HG02840 (cell line): ENCODE data around the gene SELENOS.

Experiments
- ATAC-seq: cut with Tn5 transposase; IDR thresholded peaks from one replicate; pipeline ENCODE4 v1.9.1; 2021; ENCODE audit warnings: mild to moderate bottlenecking, moderate library complexity, moderate number of reproducible peaks; ENCODE audit not compliant: unreplicated experiment, low FRiP score

Gene SELENOS

DNA sequence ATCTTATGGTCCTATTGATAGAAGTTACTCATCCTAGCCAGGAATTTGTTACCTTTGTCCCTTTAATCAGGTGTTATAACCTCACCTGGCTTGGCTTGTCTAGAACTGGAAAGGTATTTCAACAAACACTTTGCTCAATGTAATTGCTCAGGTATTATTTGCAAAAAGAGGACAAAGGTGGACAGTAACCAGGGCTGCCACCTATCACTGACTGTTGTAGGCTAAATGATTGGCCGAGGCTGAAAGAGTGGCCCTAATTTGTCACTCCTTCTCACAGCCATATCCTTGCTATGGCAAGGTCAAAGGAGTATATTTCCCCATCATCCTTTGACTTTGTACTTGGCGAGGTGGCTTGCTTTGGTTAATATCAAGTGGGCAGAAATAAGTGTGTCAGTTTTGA is 2.7 kb upstream of the SELENOS start:
- ATAC-seq: no peak

DNA sequence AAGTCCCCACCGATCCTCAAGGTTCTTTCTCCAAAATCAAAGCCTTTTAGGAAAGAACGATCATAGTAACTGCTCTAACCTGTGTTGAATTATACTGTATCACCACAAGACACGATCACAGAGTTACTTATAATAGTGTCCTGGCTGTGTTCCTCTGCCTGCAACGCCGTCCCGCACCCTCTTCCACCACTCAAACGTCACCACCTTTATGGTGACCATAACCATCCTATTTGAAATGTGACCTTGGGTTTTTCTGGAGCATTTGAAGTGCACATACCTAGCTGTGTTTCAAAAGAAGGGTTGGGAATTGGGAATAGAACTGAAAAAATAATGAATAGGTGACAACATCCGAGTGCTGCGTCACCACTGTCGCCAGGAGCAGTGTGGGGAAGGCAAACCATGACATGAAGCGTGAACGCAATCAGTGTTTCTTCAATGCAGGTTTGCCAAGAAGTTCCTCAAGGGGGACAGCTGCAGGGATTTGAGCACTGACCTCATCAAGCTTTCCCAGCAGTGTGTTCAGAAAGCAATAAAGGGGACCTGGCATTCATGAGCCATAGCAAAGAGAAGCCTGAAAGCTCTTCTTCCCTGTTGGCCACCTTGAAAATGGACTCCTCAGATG is 769 bp upstream of the SELENOS start:
- ATAC-seq: no peak

DNA sequence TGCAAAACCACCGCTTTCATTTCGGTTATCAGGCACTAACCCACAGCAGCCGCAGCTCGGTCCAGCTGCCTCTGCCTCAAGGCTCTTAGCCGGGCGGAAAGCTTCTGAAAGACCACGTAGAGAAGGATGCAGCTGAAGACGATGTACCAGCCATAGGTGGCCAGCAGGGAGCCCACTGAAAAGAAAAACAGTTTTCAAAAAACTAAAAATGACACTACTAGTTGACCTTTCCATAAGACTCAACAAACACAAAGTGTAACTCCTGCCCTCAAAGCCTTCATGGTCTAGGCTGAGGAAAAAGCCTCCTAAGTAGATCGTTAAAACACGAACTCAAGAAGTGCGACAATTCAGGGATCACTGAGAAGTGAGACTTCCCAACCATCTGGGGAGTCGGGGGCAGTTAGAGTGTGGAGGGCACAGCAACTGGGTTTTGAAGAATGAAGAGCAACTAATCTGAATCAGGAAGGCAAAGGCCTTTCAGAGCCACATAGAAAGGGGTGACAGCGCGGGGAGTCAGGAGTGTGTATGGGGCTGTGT is 716 bp downstream of the SELENOS start:
- peak; percentile 32 for ATAC-seq

DNA sequence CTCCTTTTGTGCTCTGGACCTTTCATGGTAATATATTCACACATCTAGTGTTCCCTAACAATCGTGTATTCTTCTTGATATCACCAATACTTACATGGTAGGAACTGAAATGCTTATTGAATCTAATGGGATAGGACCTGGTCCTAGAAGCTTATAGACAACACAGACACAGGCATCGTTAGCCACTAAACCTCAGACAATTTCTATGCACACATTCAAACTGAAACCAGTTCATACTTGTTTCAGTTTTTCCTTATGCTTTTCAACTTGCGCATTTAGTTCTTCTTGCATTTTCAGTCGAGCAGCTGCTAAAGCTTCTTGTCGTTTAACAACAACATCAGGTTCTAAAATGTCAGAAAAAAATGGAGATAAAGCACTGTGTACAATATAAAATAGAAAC is 2.3 kb downstream of the SELENOS start:
- ATAC-seq: no peak

DNA sequence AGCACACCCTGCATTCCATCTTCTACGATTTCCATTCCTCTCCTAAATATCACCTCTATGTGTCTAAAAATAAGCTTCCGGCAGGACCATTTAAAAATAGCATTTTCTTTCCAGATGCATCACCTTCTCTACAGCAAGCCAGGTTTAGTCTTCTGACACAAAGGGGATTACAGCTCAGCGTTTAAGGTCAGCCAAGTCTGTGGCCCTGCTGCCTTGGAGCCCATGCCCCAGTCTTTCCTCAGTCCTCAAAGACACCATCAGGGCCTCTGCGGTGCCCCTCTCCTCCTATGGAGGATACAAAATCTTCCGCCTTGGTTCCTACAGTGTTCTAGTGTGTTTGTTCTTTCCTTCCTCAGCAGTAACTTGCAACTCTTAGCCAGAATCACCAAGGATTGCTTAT is 3.8 kb downstream of the SELENOS start:
- no peak for ATAC-seq

DNA sequence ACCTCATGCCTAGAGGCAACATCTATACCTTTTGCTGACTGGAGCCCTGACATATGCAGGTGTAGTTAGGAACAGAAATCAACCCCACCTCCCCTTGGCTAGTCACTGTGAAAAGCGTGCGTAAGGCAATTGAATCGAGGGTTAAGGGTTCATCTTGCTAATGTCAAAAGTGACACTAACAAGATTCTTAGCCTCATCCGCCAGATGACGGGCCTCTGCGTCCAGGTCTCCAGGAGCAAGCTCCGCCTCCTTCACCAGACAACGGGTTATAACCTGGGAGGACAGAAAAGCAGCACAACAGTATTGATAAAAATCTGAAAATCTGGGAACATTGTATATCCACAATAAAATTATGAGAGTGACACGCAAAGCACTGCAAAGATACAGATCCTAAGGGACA is 4.7 kb downstream of the SELENOS start:
- no peak for ATAC-seq

DNA sequence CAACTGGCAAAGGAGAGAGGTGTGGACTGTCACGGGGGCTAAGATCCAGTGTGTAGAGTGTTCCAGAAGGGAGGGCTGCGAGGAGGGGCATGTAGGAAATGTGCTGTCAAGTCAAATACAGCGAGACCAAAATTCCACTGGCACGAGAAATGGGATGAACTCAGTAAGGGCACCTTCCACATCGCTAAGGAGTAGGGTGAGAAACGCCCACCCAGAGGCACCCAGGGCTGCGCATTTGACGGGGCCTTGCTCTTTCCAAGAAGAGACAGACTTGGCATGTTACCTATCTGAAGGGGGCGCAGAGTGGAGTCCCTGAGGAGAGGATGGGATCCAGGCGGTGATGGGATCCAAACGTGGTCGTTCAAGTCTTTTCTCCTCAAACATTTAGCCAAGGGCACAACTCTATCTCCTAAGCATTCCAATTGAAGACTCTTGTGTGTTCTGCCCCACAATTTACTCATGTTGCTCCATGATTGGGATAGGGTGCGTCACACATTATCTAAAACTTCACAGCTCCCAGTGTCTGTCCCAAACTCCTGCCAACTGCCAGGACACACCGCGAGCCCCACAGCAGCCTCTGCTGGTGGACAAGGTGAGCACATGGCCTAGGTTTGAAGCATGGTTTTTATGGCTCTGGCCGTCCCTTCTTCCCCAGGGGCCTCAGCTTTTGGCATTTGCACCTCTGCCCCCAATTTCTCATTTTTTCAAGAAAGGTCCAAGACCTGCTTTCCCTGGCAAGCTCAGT is 7.6 kb downstream of the SELENOS start:
- ATAC-seq: no peak

DNA sequence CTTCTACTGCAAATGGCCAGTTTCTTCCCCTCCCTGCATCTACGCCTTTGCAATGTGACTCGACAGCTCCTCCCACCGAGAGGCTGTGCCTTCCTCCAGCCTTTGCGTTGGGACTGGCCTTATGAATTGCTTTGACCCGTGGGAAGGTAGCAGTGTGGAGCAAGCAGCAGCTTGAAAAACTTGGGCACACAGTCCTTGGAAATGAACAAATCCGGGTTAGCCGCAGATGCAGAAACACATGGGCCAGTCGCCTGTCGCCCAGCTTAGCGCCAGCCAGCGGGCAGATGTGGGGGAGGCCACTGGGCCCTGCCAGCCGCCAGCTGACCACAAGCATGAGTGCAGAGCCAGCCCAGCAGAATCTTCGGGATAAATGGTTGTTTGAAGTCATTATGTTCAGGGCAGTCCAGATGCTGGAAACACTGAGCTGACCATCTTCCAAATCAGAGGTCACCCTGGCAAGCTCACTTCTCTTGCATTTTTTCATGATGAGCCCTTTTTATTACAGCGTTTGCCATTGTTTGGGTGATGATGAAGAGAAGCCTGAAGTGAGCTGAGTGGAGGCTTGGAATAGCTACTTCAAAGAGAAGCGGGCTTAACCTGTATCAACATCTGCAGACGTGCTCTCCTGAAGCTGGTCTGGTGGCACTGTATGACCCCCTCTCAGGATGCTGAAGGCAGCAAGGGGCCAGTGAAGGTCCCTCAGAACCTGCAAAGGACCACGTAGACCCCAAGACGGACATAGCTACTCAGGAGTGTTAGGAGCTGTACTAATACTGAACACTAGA is 9.8 kb downstream of the SELENOS start:
- no peak for ATAC-seq

DNA sequence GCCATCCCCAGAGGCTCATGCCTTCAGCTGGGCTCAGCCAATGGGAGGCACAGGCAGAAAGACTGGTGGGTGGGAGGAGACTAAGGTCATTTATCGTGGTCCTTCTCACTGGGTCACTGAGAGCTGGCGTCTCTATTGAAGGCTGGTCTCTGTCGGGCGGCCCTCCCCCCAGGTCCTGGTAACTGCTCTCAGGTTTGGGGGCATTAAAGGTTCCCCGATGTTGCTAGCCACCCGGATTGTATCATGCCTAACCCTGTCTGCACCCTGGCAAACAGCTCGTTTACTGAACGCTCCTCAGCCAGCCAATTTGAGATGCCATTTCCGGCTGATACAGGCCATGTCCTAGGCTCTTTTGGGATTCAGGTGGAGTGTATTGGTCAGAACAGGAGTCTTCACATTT is 10.5 kb downstream of the SELENOS start:
- ATAC-seq: no peak

DNA sequence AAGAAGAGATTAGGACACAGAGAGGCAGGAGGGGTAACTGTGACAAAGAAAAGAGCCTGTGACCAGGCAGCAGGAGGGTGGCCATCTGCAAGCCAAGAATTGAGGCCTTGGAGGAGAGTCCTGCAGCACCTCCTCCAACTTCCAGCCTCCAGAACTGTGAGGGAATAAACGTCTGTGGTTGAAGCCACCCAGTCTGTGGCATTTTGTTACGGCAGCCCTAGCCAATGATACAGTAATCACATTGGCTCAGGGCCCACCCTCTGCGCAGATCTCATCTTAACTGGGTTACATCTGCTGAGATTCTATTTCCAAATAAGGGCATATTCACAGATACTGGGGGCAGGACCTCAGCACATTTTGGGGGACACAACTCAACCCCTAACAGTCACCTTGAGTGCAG is 11.3 kb downstream of the SELENOS start:
- no peak for ATAC-seq

DNA sequence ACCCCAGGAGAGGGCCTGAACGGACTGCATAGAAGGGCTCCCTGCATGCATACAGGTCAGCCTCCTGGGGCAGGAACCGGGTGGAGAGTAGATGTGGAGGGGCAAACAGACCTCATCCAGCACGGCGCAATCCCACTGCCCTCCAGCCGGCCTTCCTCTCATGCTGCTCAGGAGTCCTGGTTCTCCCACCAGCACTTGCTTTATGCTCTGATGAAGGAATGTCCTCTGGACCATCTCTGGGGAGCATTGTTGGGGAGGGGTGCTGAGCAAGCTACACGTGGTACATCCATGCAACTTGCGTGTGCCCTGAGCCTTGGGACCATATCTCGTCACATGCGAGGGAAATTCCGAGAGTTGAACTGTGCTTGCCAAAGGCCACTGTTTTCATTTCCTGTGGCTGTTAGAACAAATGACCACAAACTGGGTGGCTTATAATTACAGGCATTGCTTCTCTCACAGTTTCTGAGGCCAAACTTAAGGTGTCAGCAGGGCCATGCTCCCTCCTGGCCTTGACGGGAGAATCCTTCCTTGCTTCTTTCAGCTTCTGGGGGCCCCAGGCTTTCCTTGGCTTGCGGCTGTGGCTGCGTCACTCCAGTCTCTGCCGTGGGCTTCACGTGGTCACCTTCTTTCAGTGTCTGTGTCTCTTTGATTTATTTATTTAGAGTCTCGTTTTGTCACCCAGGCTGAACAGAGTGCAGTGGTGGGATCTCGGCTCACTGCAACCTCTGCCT is 12.2 kb downstream of the SELENOS start:
- ATAC-seq: no peak

DNA sequence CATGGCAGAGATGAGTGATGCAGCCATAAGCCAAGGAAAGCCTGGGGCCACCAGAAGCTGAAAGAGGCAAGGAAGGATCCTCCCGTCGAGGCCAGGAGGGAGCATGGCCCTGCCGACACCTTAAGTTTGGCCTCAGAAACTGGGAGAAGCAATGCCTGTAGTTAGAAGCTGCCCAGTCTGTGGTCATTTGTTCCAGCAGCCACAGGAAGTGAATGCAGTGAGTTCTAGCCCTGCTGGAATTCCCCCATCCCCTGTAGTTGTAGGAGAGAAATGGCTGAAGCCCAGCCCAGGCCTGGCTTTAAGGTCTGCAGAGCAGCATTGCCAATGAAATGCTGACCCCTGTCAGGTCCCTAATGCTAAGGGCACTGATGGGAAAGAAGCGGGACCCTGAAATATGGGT is 13.3 kb downstream of the SELENOS start:
- no peak for ATAC-seq

DNA sequence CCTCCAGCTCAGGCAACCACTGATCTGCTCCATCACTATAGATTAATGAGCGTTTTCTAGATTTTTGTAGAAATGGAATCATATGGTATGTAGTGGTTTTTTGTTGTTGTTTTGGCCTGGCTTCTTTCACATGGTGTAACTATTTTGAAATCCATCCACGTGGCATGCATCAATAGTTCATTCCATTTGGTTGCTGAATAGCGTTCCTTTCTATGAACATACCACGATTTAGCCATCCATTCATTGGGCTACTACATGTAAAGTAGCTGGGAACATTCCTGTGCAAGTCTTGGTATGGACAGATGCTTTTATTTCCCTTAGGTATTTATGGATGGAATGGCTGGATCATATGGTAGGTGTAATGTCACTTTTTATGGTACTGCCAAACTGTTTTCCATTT is 14.7 kb downstream of the SELENOS start:
- ATAC-seq: no peak

DNA sequence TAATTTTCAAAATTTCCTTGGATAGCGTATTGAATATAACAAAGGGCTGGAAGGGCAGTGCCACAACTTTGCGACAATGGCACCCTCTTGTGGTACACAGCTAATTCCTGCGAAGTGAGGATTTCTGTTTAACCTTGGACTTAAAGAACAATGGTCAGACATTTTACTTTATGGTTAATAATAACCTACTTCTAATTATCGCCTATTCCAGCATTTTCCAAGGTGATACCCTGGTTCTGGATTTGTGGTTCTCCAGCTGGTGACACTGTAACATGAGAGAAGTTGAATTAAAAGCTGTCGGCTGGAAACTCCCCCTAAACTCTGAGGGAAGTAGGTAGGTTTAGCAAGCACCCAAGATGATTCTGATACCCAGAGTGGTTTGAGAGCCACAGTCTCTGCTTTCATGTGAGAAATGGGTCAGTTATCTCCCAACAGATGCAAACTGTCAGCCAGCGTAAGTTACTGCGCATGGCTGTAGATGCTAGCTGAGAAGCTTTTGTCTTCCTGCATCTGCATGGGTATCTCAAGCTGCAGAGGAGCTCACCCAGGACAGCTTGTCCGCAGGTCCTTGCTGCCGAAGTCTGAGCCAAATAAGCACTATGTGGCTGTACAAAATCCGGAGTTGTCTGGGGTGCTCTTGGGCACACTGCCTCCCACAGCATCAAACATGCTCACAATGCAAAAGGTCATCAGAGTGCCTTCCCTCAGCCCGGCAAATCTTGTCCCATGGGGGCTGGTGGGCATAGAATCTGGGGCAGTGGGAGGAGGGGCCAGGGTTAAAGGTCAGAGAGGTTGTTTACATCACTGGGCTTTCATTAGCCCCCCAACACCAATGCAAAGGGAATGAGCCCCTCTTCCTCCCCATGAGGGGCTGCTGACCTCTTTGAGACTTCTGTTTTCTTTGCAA is 18.8 kb downstream of the SELENOS start:
- ATAC-seq: no peak

DNA sequence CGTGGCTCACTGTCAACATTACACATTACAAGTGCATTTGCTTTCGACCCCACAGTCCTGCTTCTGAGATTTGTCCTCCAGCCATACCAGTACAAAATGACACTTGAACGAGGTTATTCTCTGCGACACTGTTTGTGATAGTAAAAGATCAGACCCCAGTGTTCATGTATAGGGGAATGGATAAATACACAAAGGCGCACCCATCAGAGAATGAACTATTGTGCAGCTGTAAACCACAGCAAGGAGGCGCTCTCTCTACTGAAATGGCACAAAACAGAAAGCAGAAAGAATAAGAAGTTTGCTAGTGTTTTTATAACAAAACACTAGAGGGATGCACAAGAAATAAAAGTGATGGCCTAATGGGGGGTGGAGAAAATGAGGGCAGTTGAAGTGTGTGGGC is 20.5 kb downstream of the SELENOS start:
- no peak for ATAC-seq

DNA sequence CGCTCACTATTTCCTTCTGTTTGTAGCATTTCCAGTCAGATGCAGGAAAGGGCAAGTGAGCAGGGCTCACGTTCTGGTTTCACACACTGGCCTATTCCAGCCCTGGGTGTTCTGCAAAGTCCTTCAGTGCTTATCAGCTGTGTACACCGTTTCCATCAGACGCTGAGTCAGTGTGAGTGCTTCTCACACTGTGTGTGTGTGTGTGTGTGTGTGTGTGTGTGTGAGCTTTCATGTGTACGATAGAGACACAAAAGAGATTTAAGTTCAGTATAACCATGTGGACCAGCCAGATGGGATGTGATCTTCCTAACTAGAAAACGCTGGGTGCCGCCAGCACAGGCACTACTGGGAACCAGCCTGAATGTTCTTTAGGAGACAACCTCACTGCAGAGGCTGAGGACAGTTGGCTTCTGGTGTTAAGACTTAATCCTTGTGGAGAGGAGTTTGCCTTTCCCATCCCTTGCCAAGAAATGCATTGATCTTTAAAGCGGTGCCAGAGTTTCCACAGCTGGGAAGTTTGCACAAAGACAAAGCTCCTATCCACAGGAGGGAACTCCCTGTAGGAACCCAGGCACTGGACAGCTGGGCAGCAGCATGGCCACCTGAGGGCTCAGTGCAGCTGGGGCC is 21.6 kb downstream of the SELENOS start:
- ATAC-seq: no peak

DNA sequence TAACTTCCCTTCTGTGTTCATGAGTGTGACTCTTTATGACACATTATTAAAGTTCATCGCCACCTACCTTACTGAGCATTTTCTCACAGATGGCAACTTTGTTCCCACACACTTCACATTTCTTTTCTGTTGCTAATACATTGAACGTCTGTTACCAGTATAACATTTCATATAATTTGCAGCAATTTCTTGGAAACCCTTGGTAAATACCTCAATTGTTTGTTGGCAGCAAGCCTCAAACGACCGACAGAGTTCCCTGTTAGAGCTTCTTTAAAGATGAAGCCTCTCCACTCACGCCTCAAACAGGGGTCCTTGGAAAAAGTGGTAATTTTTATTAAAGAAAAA is 22.3 kb downstream of the SELENOS start:
- no peak for ATAC-seq

DNA sequence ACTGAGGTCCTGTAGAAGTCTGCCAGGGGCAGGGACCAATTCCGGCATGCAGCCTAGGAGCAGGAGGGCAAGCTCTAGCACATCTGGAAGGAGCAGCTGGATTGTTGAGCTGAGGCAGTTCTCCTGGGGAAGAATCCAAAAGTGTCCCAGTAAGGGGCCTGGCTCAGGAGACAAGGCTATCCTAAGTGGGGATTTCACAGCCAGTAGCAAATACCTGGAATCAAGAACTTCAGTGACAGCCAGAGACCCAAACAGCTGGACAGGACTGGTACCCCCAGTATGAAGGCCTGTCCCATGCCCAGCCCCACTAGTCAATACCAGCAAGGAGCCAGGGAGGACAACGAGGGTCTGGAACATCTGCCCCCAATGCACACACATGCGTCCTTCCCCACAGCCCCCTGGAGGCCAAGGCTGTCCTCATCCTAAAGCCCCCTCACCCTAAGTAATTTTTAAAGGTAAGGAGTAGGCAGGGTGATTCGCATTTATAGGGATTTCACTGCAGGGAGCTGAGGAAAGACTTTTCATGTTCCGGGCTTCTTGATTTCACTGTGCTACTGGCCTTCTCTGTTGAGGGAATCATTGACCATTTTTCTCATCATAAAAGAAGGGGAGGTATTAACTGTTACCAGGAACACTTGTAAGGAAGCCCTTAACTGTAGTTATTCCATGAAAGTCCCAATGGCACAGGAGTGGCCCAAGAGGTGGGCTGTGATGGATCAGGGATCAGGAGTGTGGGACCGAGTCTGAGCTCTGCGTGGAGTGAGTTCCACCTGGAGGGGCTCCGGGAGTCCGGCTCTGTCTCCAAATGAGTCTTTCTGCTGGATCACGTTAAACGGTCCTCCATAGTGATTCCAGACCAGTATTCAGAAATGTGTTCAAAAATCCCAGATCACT is 22.9 kb downstream of the SELENOS start:
- ATAC-seq: no peak
